ENCODE results near the gene SLC25A36. TPM values are rescaled to one million over a fixed set of nuclear protein-coding genes. Genes with fewer than 3 reads are reported as not detected.
"Not testable (repeated sequence)": the region's sequence is repeated elsewhere in the genome, so short reads cannot be mapped to it uniquely, and the experiment has no call there.

The SLC25A36 gene
- total and polyA plus RNA-seq, 3 experiments from 2014 or later, result 37.1 to 44.2 (median 38.1) TPM

GRCh38 chr3:140924097-140924873 lies 17.4 kb upstream of the SLC25A36 start:
- DNase-seq, result no peak
- Mint-ChIP-seq H3K27ac (peak overlapping the region in 1 of 8 donors; percentile 49), H3K4me3 (no peak overlapping the region), H3K36me3 (no peaks in the 10 kb centered on the region), H3K27me3 (peaks cover 5 to 28% of the 10 kb centered on the region in 2 donors), H3K9me3 (no peaks in the 10 kb centered on the region), H3K4me1 (no peaks in the 10 kb centered on the region)
- Histone ChIP-seq H3K27ac (ENCODE audit: low read depth, low read length) (no peak overlapping the region), H3K27me3 (ENCODE audit: insufficient read depth, low read length, poor library complexity, severe bottlenecking) (no peaks in the 10 kb centered on the region), H3K36me3 (ENCODE audit: insufficient read depth, low read length) (no peaks in the 10 kb centered on the region), H3K4me1 (ENCODE audit: insufficient read depth, low read length) (no peaks in the 10 kb centered on the region), H3K9me3 (ENCODE audit: low read length) (no peaks in the 10 kb centered on the region), H3K4me3 (ENCODE audit: low read length) (no peak overlapping the region)
- ChIA-PET CTCF (interaction anchor here (0.6 to 1.3 kb wide), 3 partner anchors 32 to 182 kb away, joined by 3 read pairs; no protein-coding TSS in a partner anchor), POLR2A (no interaction called here)

GRCh38 chr3:140927279-140928069 lies 14.2 kb upstream of the SLC25A36 start:
- no peak overlapping the region for H3K27ac Mint-ChIP-seq
- Histone ChIP-seq H3K4me1 (ENCODE audit: insufficient read depth, low read length) (no peaks in the 10 kb centered on the region), H3K27me3 (ENCODE audit: insufficient read depth, low read length, poor library complexity, severe bottlenecking) (peaks cover 7% of the 10 kb centered on the region), H3K4me3 (ENCODE audit: low read length) (no peak overlapping the region), H3K36me3 (ENCODE audit: insufficient read depth, low read length) (no peaks in the 10 kb centered on the region), H3K27ac (ENCODE audit: low read depth, low read length) (no peak overlapping the region), H3K9me3 (ENCODE audit: low read length) (no peaks in the 10 kb centered on the region)
- no peak for DNase-seq
- no peak overlapping the region for H3K4me3 Mint-ChIP-seq
- POLR2A ChIA-PET, result no interaction called here
- H3K27me3 Mint-ChIP-seq, result peaks cover 18 to 51% of the 10 kb centered on the region in 2 donors
- no peaks in the 10 kb centered on the region for H3K36me3 Mint-ChIP-seq
- no peaks in the 10 kb centered on the region for H3K4me1 Mint-ChIP-seq
- H3K9me3 Mint-ChIP-seq, result no peaks in the 10 kb centered on the region
- CTCF ChIA-PET, result interaction anchor here (1.4 kb wide), 1 partner anchor 264 kb away, joined by 3 read pairs; no protein-coding TSS in a partner anchor

GRCh38 chr3:140929446-140929845 lies 12.2 kb upstream of the SLC25A36 start:
- DNase-seq, result no peak
- Mint-ChIP-seq H3K9me3 (no peaks in the 10 kb centered on the region), H3K36me3 (no peaks in the 10 kb centered on the region), H3K4me3 (no peak overlapping the region), H3K4me1 (no peaks in the 10 kb centered on the region), H3K27me3 (peaks cover 20 to 58% of the 10 kb centered on the region in 2 donors), H3K27ac (no peak overlapping the region)
- H3K4me3 ChIP-seq (ENCODE audit: low read length), result no peak overlapping the region
- H3K4me1 ChIP-seq (ENCODE audit: insufficient read depth, low read length), result no peaks in the 10 kb centered on the region
- CTCF ChIA-PET, result no interaction called here
- H3K9me3 ChIP-seq (ENCODE audit: low read length), result no peaks in the 10 kb centered on the region
- no peaks in the 10 kb centered on the region for H3K36me3 ChIP-seq (ENCODE audit: insufficient read depth, low read length)
- POLR2A ChIA-PET, result interaction anchor here (1.0 kb wide), 1 partner anchor 12 kb away, joined by 3 read pairs; the partner anchor contains the start of gene SLC25A36
- H3K27ac ChIP-seq (ENCODE audit: low read depth, low read length), result no peak overlapping the region
- peaks cover 7% of the 10 kb centered on the region for H3K27me3 ChIP-seq (ENCODE audit: insufficient read depth, low read length, poor library complexity, severe bottlenecking)

GRCh38 chr3:140931016-140931454 lies 10.6 kb upstream of the SLC25A36 start:
- H3K4me1 Mint-ChIP-seq, result no peaks in the 10 kb centered on the region
- H3K27me3 Mint-ChIP-seq, result peaks cover 29 to 66% of the 10 kb centered on the region in 2 donors
- no peak for DNase-seq
- Histone ChIP-seq H3K27me3 (ENCODE audit: insufficient read depth, low read length, poor library complexity, severe bottlenecking) (peaks cover 7% of the 10 kb centered on the region), H3K4me1 (ENCODE audit: insufficient read depth, low read length) (no peaks in the 10 kb centered on the region), H3K36me3 (ENCODE audit: insufficient read depth, low read length) (no peaks in the 10 kb centered on the region), H3K4me3 (ENCODE audit: low read length) (no peak overlapping the region), H3K27ac (ENCODE audit: low read depth, low read length) (no peak overlapping the region), H3K9me3 (ENCODE audit: low read length) (no peaks in the 10 kb centered on the region)
- peaks cover 0 to 2% (median 0%) of the 10 kb centered on the region in 3 donors for H3K36me3 Mint-ChIP-seq
- H3K27ac Mint-ChIP-seq, result no peak overlapping the region
- ChIA-PET CTCF (no interaction called here), POLR2A (no interaction called here)
- peak overlapping the region in 1 of 7 donors; percentile 16 for H3K4me3 Mint-ChIP-seq
- peaks cover 0 to 2% (median 0%) of the 10 kb centered on the region in 5 donors for H3K9me3 Mint-ChIP-seq

- no peak for DNase-seq
- no peak overlapping the region for H3K4me3 ChIP-seq (ENCODE audit: low read length)
- no peaks in the 10 kb centered on the region for H3K36me3 ChIP-seq (ENCODE audit: insufficient read depth, low read length)
- Mint-ChIP-seq H3K4me1 (no peaks in the 10 kb centered on the region), H3K9me3 (peaks cover 0 to 2% (median 0%) of the 10 kb centered on the region in 5 donors), H3K36me3 (peaks cover 0 to 2% (median 0%) of the 10 kb centered on the region in 3 donors), H3K27me3 (peaks cover 28 to 68% of the 10 kb centered on the region in 2 donors), H3K4me3 (no peak overlapping the region), H3K27ac (no peak overlapping the region)
- H3K9me3 ChIP-seq (ENCODE audit: low read length), result no peaks in the 10 kb centered on the region
- no peaks in the 10 kb centered on the region for H3K4me1 ChIP-seq (ENCODE audit: insufficient read depth, low read length)
- peaks cover 7% of the 10 kb centered on the region for H3K27me3 ChIP-seq (ENCODE audit: insufficient read depth, low read length, poor library complexity, severe bottlenecking)
- ChIA-PET CTCF (no interaction called here), POLR2A (no interaction called here)
- no peak overlapping the region for H3K27ac ChIP-seq (ENCODE audit: low read depth, low read length)
Observed at GRCh38 chr3:140931801-140932200, 9.8 kb upstream of the SLC25A36 start.

GRCh38 chr3:140933109-140933508 lies 8.5 kb upstream of the SLC25A36 start:
- H3K4me3 Mint-ChIP-seq, result no peak overlapping the region
- Histone ChIP-seq H3K27ac (ENCODE audit: low read depth, low read length) (no peak overlapping the region), H3K36me3 (ENCODE audit: insufficient read depth, low read length) (no peaks in the 10 kb centered on the region), H3K4me3 (ENCODE audit: low read length) (no peak overlapping the region), H3K9me3 (ENCODE audit: low read length) (no peaks in the 10 kb centered on the region), H3K27me3 (ENCODE audit: insufficient read depth, low read length, poor library complexity, severe bottlenecking) (peaks cover 7% of the 10 kb centered on the region), H3K4me1 (ENCODE audit: insufficient read depth, low read length) (no peaks in the 10 kb centered on the region)
- ChIA-PET POLR2A (no interaction called here), CTCF (no interaction called here)
- DNase-seq, result no peak
- peaks cover 28 to 60% of the 10 kb centered on the region in 2 donors for H3K27me3 Mint-ChIP-seq
- H3K36me3 Mint-ChIP-seq, result peaks cover 0 to 2% (median 0%) of the 10 kb centered on the region in 3 donors
- no peak overlapping the region for H3K27ac Mint-ChIP-seq
- peaks cover 0 to 2% (median 0%) of the 10 kb centered on the region in 5 donors for H3K9me3 Mint-ChIP-seq
- no peaks in the 10 kb centered on the region for H3K4me1 Mint-ChIP-seq

- ChIA-PET CTCF (no interaction called here), POLR2A (no interaction called here)
- Mint-ChIP-seq H3K36me3 (peaks cover 0 to 2% (median 0%) of the 10 kb centered on the region in 3 donors), H3K9me3 (peaks cover 0 to 2% (median 0%) of the 10 kb centered on the region in 5 donors), H3K4me3 (no peak overlapping the region), H3K4me1 (no peaks in the 10 kb centered on the region), H3K27me3 (peaks cover 28 to 58% of the 10 kb centered on the region in 2 donors), H3K27ac (no peak overlapping the region)
- Histone ChIP-seq H3K27ac (ENCODE audit: low read depth, low read length) (no peak overlapping the region), H3K9me3 (ENCODE audit: low read length) (no peaks in the 10 kb centered on the region), H3K27me3 (ENCODE audit: insufficient read depth, low read length, poor library complexity, severe bottlenecking) (peaks cover 7% of the 10 kb centered on the region), H3K4me1 (ENCODE audit: insufficient read depth, low read length) (no peaks in the 10 kb centered on the region), H3K4me3 (ENCODE audit: low read length) (no peak overlapping the region), H3K36me3 (ENCODE audit: insufficient read depth, low read length) (no peaks in the 10 kb centered on the region)
- no peak for DNase-seq
Observed at GRCh38 chr3:140933552-140933951, 8.1 kb upstream of the SLC25A36 start.

GRCh38 chr3:140939305-140939704 lies 2.3 kb upstream of the SLC25A36 start:
- CTCF ChIA-PET; H3K9me3 ChIP-seq (ENCODE audit: low read length); POLR2A ChIA-PET; DNase-seq; H3K27ac ChIP-seq (ENCODE audit: low read depth, low read length); H3K36me3 ChIP-seq (ENCODE audit: insufficient read depth, low read length); H3K4me3 ChIP-seq (ENCODE audit: low read length); H3K27me3 ChIP-seq (ENCODE audit: insufficient read depth, low read length, poor library complexity, severe bottlenecking); H3K9me3 Mint-ChIP-seq: not testable (repeated sequence)
- peaks cover 14% of the 10 kb centered on the region for H3K4me1 ChIP-seq (ENCODE audit: insufficient read depth, low read length)
- H3K4me1 Mint-ChIP-seq, result peaks cover 20 to 33% (median 30%) of the 10 kb centered on the region in 3 donors
- peaks cover 0 to 13% (median 3%) of the 10 kb centered on the region in 3 donors for H3K36me3 Mint-ChIP-seq
- H3K27ac Mint-ChIP-seq, result peak overlapping the region in 1 of 8 donors; percentile 43
- H3K4me3 Mint-ChIP-seq, result peak overlapping the region in 1 of 7 donors; percentile 40
- H3K27me3 Mint-ChIP-seq, result peaks cover 12 to 14% of the 10 kb centered on the region in 2 donors

All from CD8-positive, alpha-beta memory T cell (primary cell).